EH (cell line): ENCODE results near the gene HOXD12.
A peak's percentile ranks its signal among the peaks of the same experiment; 100 is the strongest.

Experiments used
- DNase-seq: peaks from one replicate; pipeline ENCODE4 v3.0.0-alpha.2; 2015; ENCODE audit warnings: low read depth

Gene HOXD12

DNA sequence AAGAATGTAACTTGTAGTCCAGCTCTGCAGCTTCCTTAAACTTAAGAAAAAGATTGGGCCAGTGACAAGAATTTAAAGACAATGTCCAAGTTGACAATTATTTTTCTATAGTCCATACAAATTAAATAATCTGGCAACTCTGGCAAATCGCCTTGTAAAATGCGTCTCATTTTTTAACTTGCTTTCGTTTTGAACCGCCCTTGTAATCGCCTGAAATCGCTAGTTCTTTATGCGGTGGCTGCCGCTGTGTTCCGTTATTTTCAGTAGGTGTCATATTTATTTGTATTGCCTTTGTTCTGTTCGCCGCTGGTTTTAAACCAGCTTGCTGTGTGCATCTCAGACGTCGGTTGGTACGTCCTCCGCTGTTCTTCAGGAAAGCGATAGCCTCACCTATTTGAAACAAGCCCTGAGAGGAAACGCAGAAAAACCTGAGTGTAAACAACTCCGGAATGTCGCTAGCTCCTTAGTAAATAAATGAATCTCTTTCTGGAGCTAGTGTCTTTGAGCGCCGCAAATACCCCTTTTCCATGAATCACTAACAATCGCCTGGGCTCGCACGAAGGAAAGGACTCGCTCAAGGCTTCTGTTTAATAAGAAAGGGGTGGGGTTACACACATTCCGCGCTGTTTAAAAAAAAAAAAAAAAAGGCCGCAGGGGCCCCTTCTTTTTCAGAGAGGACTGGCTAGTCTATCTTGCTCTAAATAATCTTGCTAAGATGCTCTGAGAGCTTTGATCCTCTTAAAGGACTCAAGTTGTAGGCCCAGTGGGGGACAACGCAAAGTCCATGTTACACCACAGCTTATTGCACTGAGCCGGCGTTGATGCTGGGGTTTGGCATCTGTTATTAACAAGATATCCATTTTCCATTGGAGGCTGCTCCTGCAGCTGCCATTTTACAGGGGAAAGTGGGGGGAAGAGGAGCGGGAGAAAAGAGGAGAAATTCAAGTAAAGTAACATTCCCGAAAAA lies 32.9 kb downstream of the HOXD12 start:
- peak; percentile 9 for DNase-seq

DNA sequence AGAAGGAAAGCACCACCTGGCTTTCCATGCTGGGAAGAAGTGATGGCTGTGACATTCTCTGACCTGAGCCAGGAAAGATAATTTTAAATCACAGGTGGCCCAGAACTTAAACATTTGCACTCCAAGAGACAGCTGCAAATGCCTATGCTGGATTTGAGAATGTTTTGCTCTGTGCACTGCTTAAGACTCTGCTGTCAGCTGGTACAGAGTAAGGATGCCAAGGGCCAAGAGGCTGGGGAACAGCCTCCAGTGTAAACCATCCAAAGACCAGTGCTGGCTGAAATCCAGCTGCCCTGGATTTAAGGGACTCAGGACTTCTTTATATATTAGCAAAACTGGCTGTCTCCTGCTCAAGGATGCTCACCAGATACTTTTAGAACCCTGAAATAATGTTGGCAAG lies 33.8 kb downstream of the HOXD12 start:
- no peak for DNase-seq

DNA sequence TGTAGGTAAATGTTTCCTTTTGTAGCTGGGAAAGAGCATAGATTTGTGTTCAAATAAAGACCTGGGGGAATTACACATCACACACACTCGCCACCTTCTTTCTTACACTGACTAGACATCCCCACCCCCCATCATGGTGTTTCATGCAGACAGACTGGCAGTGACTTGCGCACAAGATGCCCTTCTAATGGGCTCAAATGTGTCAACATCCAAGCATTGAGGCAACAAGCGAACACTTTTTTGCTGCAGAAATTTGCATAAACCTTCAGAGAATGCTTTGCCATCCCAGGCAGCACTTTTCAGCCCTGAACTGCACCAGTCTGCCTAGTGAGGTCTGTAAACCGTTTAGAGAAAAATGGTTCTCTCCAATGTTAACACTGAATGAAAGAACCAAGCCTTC lies 34.4 kb downstream of the HOXD12 start:
- no peak for DNase-seq

DNA sequence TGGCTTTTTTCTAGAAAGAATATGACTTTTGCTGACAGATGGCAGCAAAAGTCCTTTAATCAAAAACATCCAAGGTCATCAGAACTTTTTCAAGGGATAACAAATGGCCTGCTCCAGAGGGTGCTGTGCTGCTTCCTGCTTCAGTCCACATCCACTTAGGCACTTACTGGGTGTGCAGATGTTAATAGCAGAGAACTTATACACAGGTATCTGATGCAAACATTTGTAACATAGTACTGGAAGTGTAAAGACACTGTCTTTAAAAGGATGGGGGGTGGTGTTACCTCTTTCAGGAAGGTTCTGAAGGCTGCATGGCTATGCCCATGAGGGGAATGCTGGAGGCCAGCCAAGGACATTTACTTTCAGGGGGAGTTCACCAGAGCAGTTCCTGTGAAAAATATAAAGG lies 35.4 kb downstream of the HOXD12 start:
- peak; percentile 31 for DNase-seq

DNA sequence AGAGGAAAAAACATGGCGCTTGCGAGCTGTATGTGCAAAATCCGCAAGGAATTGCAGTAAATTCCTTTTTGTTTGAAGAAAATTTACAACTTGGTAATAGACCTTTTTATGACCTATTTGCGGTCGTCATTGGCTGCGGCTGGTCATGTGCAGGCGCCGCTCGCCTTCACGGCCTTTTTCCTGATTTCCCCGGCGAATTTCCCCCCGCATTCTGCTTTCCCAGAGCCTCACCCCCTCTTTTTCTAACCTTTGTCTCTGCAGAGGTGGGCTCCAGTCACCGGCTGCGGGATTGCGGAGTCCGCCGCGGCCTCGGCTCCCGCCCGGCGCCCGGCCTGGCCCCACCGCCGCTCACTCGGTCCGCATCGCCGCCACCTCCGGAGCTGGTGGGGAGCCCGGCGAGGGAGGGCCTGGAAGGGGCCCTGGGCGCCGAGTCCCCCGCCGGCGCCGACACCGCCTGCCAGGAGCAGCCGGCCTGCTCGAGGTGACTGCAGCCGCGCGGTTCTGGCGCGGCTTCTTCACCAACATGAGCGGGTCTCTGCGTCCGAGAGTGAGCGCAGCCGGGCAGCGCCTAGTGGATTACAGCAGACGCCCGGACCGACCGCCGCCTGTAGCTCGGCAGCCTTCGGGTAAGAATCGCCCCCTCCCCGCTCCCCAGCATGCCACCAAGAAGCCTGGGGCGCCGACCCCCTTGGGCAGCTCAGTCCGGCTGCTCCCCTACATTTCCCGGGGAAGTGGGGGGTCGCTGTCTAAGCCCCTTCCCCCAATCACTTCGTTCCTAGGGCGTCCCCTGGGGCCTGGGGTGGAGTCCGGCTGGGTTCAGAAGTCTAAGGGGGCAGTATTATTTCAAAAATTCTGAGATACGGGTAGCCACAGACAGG lies 37.0 kb downstream of the HOXD12 start:
- DNase-seq, result peak; percentile 35

DNA sequence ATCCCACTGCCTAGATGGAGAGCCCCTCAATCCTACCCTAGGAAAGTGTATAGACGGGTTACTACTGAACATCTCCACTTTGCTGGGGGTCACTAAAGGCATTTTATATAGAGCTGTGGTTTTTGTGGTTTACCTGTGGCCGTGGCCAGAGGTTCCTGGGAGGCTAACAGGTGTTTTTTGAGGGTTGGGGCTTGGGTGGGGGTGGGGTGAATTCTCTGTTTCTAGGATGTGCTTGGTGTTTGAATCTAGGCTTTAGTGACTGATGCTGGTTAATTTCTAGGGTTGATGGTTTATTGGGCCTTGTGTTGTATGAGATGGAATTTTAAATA lies 37.6 kb downstream of the HOXD12 start:
- DNase-seq, result no peak

DNA sequence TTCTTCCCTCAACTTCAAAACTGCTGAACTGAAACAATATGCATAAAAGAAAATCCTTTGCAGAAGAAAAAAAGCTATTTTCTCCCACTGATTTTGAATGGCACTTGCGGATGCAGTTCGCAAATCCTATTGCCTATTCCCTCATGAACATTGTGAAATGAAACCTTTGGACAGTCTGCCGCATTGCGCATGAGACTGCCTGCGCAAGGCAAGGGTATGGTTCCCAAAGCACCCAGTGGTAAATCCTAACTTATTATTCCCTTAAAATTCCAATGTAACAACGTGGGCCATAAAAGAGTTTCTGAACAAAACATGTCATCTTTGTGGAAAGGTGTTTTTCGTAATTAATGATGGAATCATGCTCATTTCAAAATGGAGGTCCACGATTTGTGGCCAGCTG lies 38.3 kb downstream of the HOXD12 start:
- no peak for DNase-seq

DNA sequence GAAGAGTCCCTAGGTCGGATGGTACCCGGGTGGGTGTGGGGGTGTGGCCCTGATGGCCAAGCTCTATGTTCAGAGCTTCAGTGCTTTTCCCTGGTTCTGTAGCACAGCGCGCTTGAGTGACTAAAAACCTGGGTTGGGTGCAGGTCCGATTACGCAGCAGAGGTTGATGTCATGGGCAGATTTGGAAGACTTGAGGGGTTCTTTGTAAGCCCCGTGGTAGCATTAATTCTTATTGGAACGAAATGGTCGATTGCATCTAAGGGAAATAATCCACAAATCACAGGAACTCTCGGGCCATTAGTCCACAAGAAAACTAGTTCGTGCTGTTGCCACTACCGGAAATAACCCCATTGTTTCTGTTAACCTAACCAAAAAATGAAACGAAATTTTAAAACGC lies 38.9 kb downstream of the HOXD12 start:
- DNase-seq, result no peak

DNA sequence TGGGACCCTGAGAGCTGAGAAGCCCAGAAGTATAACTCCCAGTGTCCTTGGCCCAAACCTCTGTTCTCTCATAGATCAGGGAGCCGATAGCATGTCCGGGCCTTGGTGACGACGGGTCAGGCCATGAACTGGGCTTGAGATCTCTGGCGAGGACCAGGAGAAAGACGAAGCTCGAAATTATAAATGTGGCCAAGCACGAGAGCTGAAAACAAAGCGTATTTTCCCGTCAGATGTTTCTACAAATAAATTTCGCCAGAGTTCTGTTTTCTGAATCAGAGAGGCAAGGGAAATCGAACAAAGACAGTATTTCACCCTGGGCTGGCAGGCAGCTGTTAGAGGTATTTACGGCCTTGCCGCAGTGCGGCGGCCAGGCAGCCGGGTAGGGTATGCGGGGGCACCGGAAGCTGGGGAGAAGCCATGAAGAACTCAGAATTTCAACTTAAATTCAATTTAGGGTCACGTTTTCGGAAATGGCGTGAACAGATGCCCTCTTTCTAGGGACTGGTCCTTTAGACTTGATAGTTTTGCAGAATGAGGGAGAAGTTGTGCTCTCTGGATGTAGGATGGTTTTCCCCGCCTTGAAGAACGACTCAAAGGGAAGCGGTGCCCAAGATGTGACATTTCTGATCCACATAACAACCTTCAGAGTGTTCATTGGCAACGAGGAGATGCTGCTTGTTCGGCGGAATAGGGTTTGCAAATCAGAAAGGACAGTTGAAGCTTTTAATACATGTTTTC lies 39.5 kb downstream of the HOXD12 start:
- no peak for DNase-seq

DNA sequence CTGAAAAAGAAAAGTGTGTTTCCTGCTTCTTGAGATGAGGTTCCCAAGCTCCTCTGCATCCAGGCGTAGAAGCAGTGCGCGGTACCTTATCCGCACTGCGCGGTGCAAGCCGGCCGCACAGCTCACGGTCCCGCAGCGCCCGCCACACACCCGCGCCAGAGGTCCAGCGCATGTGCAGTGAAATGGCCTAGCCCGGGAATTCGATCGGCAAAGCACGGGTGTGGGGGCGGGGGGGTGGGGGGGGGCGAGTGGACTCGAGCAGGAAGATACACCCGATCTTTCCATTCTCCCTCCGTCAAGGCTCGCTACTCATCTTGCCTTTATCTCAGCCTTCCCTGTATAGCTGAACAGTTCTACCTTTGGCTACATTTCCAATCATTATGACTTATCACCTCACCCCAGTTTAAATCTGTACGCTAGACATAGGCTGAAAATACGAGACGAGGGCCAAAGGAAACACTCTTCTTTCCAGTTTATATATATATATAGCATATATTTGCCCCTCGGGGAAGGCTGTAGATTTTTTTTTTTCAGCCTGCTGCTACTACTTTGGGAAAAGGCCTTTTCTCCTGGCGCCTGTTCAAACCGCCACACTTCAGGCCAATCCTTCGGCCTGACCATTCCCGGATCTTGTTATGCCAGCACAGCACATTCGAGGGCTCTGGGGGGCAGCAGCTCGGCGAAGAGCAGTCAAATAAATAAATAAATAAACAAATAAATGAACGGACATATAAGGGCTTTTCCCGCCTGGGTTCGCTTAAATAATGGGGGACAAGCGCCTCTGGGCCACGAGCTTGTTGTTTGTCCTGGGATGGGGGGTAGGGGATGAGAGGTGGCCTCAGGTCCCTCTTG lies 40.3 kb downstream of the HOXD12 start:
- DNase-seq, result peak; percentile 10

DNA sequence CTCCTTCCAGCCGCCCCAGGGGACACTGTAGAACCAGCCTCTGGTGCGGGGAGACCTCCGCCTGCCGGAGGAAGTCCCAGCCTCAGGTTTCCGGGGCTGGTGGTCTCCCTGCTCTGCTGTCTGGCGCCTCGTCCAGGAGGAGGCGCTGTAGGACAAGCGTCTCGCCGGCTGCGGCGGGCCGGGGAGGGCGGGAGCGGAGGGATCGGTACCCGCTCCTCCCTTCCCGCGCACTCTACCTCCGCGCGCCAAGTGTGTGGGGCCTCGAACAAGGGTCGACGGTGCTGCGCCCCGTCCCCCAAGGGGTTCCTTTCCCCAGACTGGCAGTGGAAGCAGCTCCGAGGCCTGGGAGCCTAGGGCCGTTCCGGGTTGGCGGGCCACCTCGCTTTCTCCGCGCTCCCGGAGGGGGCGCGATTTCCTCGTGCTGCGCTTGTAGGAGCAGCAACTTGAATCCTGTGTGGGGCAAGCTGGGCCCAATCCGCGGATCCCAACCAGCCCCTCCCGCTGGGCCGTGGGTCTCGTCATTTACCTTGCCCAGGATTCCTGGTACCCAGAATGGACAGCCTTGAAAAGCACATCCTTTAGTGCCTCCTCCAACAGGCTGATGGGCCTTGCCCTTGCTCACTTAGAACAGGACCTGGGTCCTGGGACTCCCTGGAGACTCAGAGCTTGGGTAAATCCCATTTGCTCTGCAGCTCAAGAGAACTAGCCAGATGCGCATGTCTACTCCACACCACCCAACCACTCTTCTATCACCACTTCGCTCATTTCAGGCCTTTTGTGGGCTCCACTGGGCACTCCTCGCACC lies 41.1 kb downstream of the HOXD12 start:
- DNase-seq, result peak; percentile 67

DNA sequence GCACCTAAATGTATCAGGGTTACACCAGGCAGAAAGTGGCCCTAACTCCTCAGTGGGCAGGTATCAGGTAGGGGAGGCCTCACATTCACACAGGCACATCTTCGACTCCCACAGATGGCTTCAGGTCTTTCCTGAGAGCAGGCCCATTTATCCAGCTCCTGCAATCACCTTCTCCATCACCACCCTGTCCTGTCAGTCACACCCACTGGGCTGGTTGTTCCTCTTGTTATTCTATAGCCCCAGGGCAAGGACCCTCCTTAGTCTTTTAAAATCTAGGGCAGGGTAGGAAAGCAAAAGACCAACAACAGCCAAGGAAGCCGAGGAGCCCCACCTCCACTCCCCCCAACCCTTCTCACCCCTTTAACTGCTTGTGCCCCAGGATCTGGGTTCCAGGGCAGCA lies 42.7 kb downstream of the HOXD12 start:
- no peak for DNase-seq

DNA sequence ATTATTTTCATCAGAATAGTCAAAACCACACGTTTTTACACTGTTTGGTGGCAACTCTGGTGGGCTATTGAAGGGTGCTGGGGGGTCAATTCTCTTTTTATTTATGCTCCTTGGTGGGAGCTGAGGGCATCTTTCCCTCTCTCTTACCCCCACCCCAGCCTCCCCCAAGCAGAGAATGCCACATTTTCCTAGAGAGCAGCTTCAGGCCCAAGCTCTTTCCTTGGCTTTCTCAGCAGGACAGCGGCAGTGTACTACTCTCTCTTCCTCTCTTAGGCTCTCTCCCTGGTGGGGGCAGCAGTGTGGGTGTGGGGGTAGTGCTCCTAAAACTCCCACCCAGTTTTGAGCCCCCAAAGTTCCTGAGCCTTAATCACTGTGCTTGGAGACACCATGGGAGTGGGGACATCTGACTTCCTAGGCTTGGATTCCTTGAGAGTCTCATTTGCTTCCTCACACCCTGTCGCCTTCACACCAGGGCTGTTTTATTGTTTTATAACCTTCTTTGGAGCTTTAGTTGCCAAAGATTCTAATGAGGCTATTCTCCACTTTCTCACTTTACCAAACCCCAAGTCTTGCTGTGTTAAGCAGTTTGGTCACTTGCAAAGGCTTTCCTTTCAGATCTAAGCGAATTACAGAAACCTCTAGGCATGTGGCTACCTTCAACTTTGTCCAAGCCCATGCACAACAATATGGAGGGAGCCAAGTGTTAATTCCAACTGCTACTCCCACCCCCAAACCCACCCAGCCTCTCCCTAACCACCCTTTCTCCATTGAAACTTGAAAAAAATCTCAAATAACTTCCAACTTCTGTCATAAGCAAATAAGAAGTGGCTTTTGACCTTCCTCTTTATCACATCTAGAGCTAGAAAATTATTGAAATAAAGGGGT lies 45.7 kb downstream of the HOXD12 start:
- no peak for DNase-seq

DNA sequence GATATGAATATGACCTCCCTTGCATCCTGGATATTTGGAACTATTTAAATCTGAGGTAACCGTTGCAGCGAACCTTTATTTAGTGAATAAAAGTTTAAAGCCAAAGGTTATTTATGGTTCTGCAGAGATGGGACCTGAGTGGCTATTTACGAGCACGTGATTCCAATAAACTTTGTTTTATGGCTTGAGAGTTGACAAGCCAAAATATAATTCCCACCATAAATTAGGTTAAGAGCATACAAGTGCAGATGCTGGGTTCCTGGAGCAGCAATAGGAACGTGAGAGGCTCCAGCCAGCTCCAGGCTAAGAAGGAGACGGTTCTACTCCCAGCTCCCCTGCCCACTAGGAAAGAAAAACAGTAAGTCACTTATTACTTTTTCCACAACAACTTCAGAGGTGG lies 46.5 kb downstream of the HOXD12 start:
- no peak for DNase-seq

DNA sequence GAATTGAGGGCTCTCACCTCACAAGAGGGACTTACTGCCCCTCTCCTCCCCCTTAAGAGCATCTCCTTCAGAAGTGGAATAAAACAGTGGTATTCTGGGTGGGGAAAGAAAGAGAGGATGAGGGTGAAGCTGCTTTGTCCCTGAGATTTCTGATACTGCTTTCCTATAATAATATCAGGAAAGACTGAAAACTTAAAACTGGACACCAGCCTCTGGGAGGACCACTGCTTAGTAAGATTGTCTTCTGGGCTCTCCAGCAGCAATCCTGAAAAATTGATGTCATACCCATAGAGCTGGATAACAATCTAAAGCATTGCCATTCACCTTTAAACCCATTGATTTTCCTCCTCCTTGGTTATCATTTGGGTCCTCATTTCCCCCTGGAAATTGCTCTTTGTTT lies 47.0 kb downstream of the HOXD12 start:
- DNase-seq, result no peak

DNA sequence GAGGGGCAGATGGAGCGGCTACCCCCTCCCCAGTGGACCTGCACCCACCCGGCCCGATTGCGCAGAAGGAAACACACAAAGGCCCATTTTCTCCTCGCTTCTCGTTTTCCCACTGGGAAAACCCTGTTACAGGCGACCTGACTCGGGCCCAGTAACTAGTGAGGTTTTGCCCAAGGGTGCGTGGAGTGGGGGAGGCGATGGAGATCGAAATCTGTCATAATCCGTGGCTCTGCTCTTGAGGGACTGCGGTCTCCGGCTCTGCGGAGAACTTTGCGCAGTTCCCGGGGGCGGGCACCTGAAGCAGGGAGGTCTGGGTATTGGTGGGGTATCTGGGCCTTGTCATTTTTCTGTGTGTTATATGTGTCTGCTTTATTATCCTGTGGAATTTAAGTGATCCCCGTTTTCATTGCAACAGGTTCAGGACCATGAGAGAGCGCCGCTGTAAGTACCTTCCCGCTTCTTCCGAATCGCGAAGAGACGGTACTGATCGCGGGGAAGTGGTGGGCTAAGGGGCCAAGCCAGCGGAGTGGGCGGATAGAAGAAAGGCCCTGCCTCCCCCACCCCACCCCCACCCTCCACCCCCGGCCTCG lies 47.7 kb downstream of the HOXD12 start:
- DNase-seq, result no peak

DNA sequence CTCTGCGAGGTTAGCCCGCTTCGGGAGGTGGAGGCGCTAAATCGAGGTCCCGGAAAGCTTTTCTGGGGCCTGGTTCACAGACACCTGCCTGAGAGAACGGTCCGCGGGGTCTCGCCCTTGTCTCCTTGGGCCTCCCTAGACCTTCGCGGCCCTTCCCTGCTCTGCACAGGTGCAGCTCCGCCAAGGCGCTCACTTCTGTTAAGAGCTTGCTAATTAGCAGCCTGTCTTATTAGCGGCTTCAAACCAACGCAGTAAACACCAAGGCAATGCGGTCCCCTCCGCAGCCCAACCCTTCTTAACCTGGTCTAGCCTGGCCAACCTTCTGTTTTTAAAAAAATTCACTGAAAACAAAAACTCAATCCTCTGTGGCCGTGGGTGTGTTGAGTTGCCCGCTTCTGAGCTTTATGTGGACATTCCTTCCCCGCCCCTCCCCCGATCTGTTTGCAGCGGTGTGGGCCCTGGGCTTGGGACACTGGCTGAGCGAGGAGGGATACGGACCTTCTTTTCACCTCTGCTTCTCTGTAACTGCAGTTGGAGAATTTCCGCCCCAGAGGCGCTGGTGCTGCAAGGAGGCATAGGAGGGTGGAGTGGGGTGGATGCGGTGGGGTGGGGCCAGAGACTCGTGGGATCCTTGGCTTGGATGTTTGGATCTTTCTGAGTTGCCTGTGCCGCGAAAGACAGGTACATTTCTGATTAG lies 48.4 kb downstream of the HOXD12 start:
- no peak for DNase-seq

DNA sequence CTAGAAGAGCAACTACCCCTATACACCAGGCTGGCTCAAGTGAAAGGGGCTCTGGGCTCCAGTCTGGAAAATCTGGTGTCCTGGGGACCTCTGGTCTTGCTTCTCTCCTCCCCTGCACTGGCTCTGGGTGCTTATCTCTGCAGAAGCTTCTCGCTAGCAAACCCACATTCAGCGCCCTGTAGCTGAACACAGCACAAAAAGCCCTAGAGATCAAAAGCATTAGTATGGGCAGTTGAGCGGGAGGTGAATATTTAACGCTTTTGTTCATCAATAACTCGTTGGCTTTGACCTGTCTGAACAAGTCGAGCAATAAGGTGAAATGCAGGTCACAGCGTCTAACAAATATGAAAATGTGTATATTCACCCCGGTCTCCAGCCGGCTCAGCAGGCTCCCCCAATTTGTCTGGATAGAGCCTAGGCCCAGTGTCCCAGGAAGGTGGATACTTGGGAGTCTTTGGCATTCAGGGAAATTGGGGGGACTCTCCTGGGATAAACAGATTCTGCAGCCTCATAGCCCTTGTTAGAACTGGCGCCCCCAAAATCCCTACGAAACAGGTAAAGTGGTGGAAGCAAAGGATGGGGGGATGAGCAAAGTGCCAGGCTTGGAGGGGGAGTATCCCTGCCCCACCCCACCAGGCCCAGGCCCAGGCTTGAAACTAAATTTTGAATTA lies 49.3 kb downstream of the HOXD12 start:
- no peak for DNase-seq
